HepG2 (cell line): Measurements from ENCODE around the gene ST7L. TPM values are rescaled to one million over a fixed set of nuclear protein-coding genes. Genes with fewer than 3 reads are reported as not detected.

Experiments used
- ATF3 ChIP-seq: sonication (generic); formaldehyde crosslinking; IDR thresholded peaks from 2 replicates; pipeline ENCODE4 v1.4.0; 2020; ENCODE audit warnings: missing genetic modification reagents
- ATF5 ChIP-seq: sonication (generic); formaldehyde crosslinking; IDR thresholded peaks from 2 replicates; pipeline ENCODE4 v1.4.0; 2020; ENCODE audit warnings: mild to moderate bottlenecking, low read depth, missing genetic modification reagents
- CC2D1A ChIP-seq: sonication (generic); formaldehyde crosslinking; IDR thresholded peaks from 2 replicates; pipeline ENCODE4 v1.8.1; 2023; ENCODE audit warnings: mild to moderate bottlenecking, missing genetic modification reagents
- DNMT1 ChIP-seq: sonication (generic); formaldehyde crosslinking; IDR thresholded peaks from 2 replicates; pipeline ENCODE4 v1.5.1; 2020; ENCODE audit warnings: mild to moderate bottlenecking, missing genetic modification reagents
- EZH2 ChIP-seq: conservative IDR thresholded peaks from 2 replicates; pipeline ENCODE4 v1.6.1; 2012; ENCODE audit warnings: mild to moderate bottlenecking, low read depth, low read length, moderate library complexity
- LCORL ChIP-seq, 2 experiments: fragments of 450-650 bp in 1 of 2; sonication (generic) in 1 of 2; formaldehyde crosslinking in 1 of 2; IDR thresholded peaks; 2 replicates each; pipeline versions ENCODE4 v1.5.0 to v1.6.1; 2017 to 2020; ENCODE audit warnings: antibody characterized with exemption in 1 of 2, missing genetic modification reagents in 1 of 2
- MED1 ChIP-seq: sonication (generic); formaldehyde crosslinking; IDR thresholded peaks from 2 replicates; pipeline ENCODE4 v1.4.0; 2020; ENCODE audit warnings: missing genetic modification reagents
- MYC ChIP-seq: sonication (generic); formaldehyde crosslinking; IDR thresholded peaks from 2 replicates; pipeline ENCODE4 v1.9.0; 2021; ENCODE audit warnings: missing genetic modification reagents, borderline replicate concordance
- MYPOP ChIP-seq: sonication (generic); formaldehyde crosslinking; IDR thresholded peaks from 2 replicates; pipeline ENCODE4 v1.8.1; 2023; ENCODE audit warnings: mild to moderate bottlenecking, moderate library complexity, missing genetic modification reagents
- POLR2A ChIP-seq, 2 experiments: IDR thresholded peaks; 2 replicates each; pipeline ENCODE4 v1.6.1; 2011; ENCODE audit warnings: low read depth in 2 of 2, low read length in 2 of 2, mild to moderate bottlenecking in 1 of 2, moderate library complexity in 1 of 2; ENCODE audit not compliant: insufficient read depth in 1 of 2
- RARG ChIP-seq: sonication (generic); formaldehyde crosslinking; IDR thresholded peaks from 2 replicates; pipeline ENCODE4 v1.4.0; 2020; ENCODE audit warnings: low read depth, mild to moderate bottlenecking, missing genetic modification reagents
- SRSF1 ChIP-seq: fragments of 200-400 bp; formaldehyde crosslinking; optimal IDR thresholded peaks from 2 replicates; pipeline ENCODE3; 2017; ENCODE audit warnings: mild to moderate bottlenecking, low read depth, low read length, moderate library complexity
- ZEB1 ChIP-seq: IDR thresholded peaks from 2 replicates; pipeline ENCODE4 v1.6.1; 2012; ENCODE audit warnings: mild to moderate bottlenecking, low read depth, inconsistent platforms; ENCODE audit not compliant: insufficient replicate concordance
- ZNF460 ChIP-seq: sonication (generic); formaldehyde crosslinking; IDR thresholded peaks from 2 replicates; pipeline ENCODE4 v1.5.1; 2020; ENCODE audit warnings: missing genetic modification reagents, mild to moderate bottlenecking, borderline replicate concordance
- ZNF550 ChIP-seq: sonication (generic); formaldehyde crosslinking; IDR thresholded peaks from 2 replicates; pipeline ENCODE4 v1.4.0; 2020; ENCODE audit warnings: mild to moderate bottlenecking, missing genetic modification reagents, borderline replicate concordance
- ZSCAN12 ChIP-seq: sonication (generic); formaldehyde crosslinking; IDR thresholded peaks from 2 replicates; pipeline ENCODE4 v1.9.0; 2021; ENCODE audit warnings: mild to moderate bottlenecking, missing genetic modification reagents
- polyA plus RNA-seq, 8 experiments: library from polyadenylated mRNA; depleted of rRNA in 3 of 8; stranded (reverse) in 7 of 8; unstranded in 1 of 8; fragments of >200 nt; fragmentation: Illumina TruSeq in 4 of 8; extraction: Trizol in 4 of 8; gene quantifications; 2 replicates each; pipeline versions ENCODE4 v1.2.1 to v1.2.3, GENCODE V29; 2011 to 2016; ENCODE audit warnings: low read depth in 4 of 8, missing spikeins in 1 of 8, mixed read lengths in 1 of 8; ENCODE audit not compliant: insufficient read depth in 1 of 8
- total RNA-seq, 5 experiments: library from RNA; depleted of rRNA; stranded (reverse); fragments of >200 nt; fragmentation: Illumina TruSeq; extraction: Trizol; gene quantifications; 2 replicates each; pipeline ENCODE4 v1.2.3, GENCODE V29; 2016; ENCODE audit warnings: low read depth in 1 of 5
- TF ChIP-seq, protein P1 (sequence below): sonication (generic); formaldehyde crosslinking; conservative IDR thresholded peaks from 2 replicates; pipeline ENCODE4 v1.4.0; 2020; ENCODE audit warnings: missing genetic modification reagents
- TF ChIP-seq, protein P2 (sequence below): sonication (generic); formaldehyde crosslinking; IDR thresholded peaks from 2 replicates; pipeline ENCODE4 v1.5.1; 2020; ENCODE audit warnings: missing genetic modification reagents, mild to moderate bottlenecking, borderline replicate concordance

Gene ST7L
- total and polyA plus RNA-seq, 2 of the 13 experiments (the other 11 are each of a cell fraction or from before 2014, with no cell fraction given), result 8.6 to 19.9 TPM

- TF ChIP-seq, protein P1, sequence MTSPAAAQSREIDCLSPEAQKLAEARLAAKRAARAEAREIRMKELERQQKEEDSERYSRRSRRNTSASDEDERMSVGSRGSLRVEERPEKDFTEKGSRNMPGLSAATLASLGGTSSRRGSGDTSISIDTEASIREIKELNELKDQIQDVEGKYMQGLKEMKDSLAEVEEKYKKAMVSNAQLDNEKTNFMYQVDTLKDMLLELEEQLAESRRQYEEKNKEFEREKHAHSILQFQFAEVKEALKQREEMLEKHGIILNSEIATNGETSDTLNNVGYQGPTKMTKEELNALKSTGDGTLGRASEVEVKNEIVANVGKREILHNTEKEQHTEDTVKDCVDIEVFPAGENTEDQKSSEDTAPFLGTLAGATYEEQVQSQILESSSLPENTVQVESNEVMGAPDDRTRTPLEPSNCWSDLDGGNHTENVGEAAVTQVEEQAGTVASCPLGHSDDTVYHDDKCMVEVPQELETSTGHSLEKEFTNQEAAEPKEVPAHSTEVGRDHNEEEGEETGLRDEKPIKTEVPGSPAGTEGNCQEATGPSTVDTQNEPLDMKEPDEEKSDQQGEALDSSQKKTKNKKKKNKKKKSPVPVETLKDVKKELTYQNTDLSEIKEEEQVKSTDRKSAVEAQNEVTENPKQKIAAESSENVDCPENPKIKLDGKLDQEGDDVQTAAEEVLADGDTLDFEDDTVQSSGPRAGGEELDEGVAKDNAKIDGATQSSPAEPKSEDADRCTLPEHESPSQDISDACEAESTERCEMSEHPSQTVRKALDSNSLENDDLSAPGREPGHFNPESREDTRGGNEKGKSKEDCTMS (CRISPR knock-in tag), result no peak
- TF ChIP-seq ATF5 (CRISPR knock-in tag), result no peak
- peak; percentile 59 to 88 for TF ChIP-seq POLR2A (IDR thresholded peaks at IDR 0.05; ENCODE audit: insufficient read depth in 1 of 2, low read depth in 2 of 2, low read length in 2 of 2)
- TF ChIP-seq ATF3 (CRISPR knock-in tag), result no peak
- no peak for TF ChIP-seq ZEB1
- TF ChIP-seq EZH2, result no peak
- TF ChIP-seq MED1, result no peak
- no peak for TF ChIP-seq SRSF1
- TF ChIP-seq DNMT1 (CRISPR knock-in tag), result no peak
- no peak; the same call in 1 of the 2 replicates for TF ChIP-seq ZSCAN12
- TF ChIP-seq CC2D1A (CRISPR knock-in tag), result no peak
- TF ChIP-seq, protein P2, sequence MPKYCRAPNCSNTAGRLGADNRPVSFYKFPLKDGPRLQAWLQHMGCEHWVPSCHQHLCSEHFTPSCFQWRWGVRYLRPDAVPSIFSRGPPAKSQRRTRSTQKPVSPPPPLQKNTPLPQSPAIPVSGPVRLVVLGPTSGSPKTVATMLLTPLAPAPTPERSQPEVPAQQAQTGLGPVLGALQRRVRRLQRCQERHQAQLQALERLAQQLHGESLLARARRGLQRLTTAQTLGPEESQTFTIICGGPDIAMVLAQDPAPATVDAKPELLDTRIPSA (CRISPR knock-in tag), result no peak
- peak; percentile 42; the same call in 1 of the 2 replicates for TF ChIP-seq MYPOP (CRISPR knock-in tag)
- peak; percentile 83; the same call in 1 of the 2 replicates for TF ChIP-seq MYC (CRISPR knock-in tag)
- 0 out of 2 replicates have a peak, but pooled peaks have one; percentile 51 for TF ChIP-seq ZNF550
- no peak for TF ChIP-seq LCORL (IDR thresholded peaks at IDR 0.05)
- TF ChIP-seq LCORL (CRISPR knock-in tag; IDR thresholded peaks at IDR 0.05), result peak; percentile 50
- 0 out of 2 replicates have a peak, but pooled peaks have one; percentile 12 for TF ChIP-seq RARG (CRISPR knock-in tag)
- TF ChIP-seq ZNF460, result 0 out of 2 replicates have a peak, but pooled peaks have one; percentile 13
Observed at GRCh38 chr1:112618721-112619517, at the start of gene ST7L (continued).
